Naive thymus-derived CD4-positive, alpha-beta T cell (primary cell): Measurements from ENCODE around the gene KLK3. TPM values are rescaled to one million over a fixed set of nuclear protein-coding genes. Genes with fewer than 3 reads are reported as not detected.

Experiments used
- ATAC-seq: fragments of 150-1000 bp; cut with Tn5 transposase; 2 replicates; pipeline ENCODE4 v1.10.0; 2021; ENCODE audit warnings: mild to moderate bottlenecking, moderate library complexity
- CTCF ChIA-PET: fragments of 350-600 bp; sonication (Branson Sonifier 250); formaldehyde crosslinking; loops from one replicate; lab custom pipeline; 2021; ENCODE audit warnings: antibody characterized with exemption; lab: Charles Lee
- POLR2A ChIA-PET: fragments of 350-600 bp; sonication (Branson Sonifier 250); formaldehyde crosslinking; loops from one replicate; lab custom pipeline; 2021; ENCODE audit warnings: antibody characterized with exemption, inconsistent platforms; lab: Charles Lee
- DNase-seq, 9 donors: peaks; one replicate each; pipeline versions ENCODE4 v3.0.0 to v3.0.0-alpha.2; 2020 to 2022; ENCODE audit warnings: mixed read lengths in 1 of 9
- H3K27ac ChIP-seq: one replicate; pipeline ENCODE4 v1.7.0; 2013; ENCODE audit warnings: mild to moderate bottlenecking, low read depth, low read length, moderate library complexity
- H3K27me3 ChIP-seq, 2 donors: one replicate each; pipeline ENCODE4 v1.7.0; 2013; ENCODE audit warnings: low read length in 2 of 2, mild to moderate bottlenecking in 2 of 2, moderate library complexity in 2 of 2; ENCODE audit not compliant: control insufficient read depth in 2 of 2, insufficient read depth in 2 of 2
- H3K36me3 ChIP-seq, 3 experiments: 1 replicate in 2 of 3; 2 replicates in 1 of 3; pipeline ENCODE4 v1.7.0; 2013; ENCODE audit warnings: low read length in 3 of 3, mild to moderate bottlenecking in 3 of 3, moderate library complexity in 1 of 3; ENCODE audit not compliant: insufficient read depth in 3 of 3, control insufficient read depth in 2 of 3
- H3K4me1 ChIP-seq, 2 donors: one replicate each; pipeline ENCODE4 v1.7.0; 2013; ENCODE audit warnings: low read length in 2 of 2, mild to moderate bottlenecking in 2 of 2, moderate library complexity in 1 of 2; ENCODE audit not compliant: control insufficient read depth in 2 of 2, insufficient read depth in 2 of 2
- H3K4me3 ChIP-seq: 2 replicates; pipeline ENCODE4 v1.7.0; 2013; ENCODE audit warnings: mild to moderate bottlenecking, low read length
- H3K9me3 ChIP-seq, 3 experiments: 1 replicate in 2 of 3; 2 replicates in 1 of 3; pipeline ENCODE4 v1.7.0; 2013; ENCODE audit warnings: low read length in 3 of 3; ENCODE audit not compliant: control insufficient read depth in 2 of 3
- H3K27ac Mint-ChIP-seq, 9 donors: one replicate each; pipeline ENCODE4 v1.8.0; 2020 to 2022; ENCODE audit warnings: mixed read lengths in 9 of 9, mild to moderate bottlenecking in 8 of 9, moderate library complexity in 5 of 9, inconsistent platforms in 2 of 9
- H3K27me3 Mint-ChIP-seq, 5 donors: one replicate each; pipeline ENCODE4 v1.8.0; 2021 to 2022; ENCODE audit warnings: mixed read lengths in 5 of 5, mild to moderate bottlenecking in 1 of 5
- H3K36me3 Mint-ChIP-seq, 5 donors: one replicate each; pipeline ENCODE4 v1.8.0; 2020 to 2022; ENCODE audit warnings: mixed read lengths in 5 of 5, mild to moderate bottlenecking in 3 of 5, inconsistent platforms in 1 of 5
- H3K4me1 Mint-ChIP-seq, 7 donors: one replicate each; pipeline ENCODE4 v1.8.0; 2020 to 2022; ENCODE audit warnings: mixed read lengths in 7 of 7, mild to moderate bottlenecking in 3 of 7, inconsistent platforms in 1 of 7
- H3K4me3 Mint-ChIP-seq, 10 donors: one replicate each; pipeline ENCODE4 v1.8.0; 2020 to 2022; ENCODE audit warnings: mild to moderate bottlenecking in 10 of 10, mixed read lengths in 10 of 10, moderate library complexity in 6 of 10, inconsistent platforms in 2 of 10
- H3K9me3 Mint-ChIP-seq, 11 donors: one replicate each; pipeline ENCODE4 v1.8.0; 2020 to 2022; ENCODE audit warnings: mixed read lengths in 11 of 11, mild to moderate bottlenecking in 4 of 11, inconsistent platforms in 1 of 11, moderate library complexity in 1 of 11
- intact Hi-C, 2 donors: fragments of 100-400 bp; cut with micrococcal nuclease; formaldehyde crosslinking; loops; one replicate each; pipeline ENCODE4 v1.15.1; 2023
- polyA plus RNA-seq, 2 donors: library from polyadenylated mRNA; unstranded; fragments of 300-500 nt; fragmentation: Illumina TruSeq; gene quantifications; one replicate each; pipeline ENCODE4 v1.2.3, GENCODE V29; 2021
- total RNA-seq, 6 experiments: library from RNA in 5 of 6; stranded (reverse) in 5 of 6; gene quantifications; 1 replicate in 5 of 6; 2 replicates in 1 of 6; pipeline ENCODE4 v1.2.3 and lab custom pipeline; 2021 to 2026

KLK3 gene
- total and polyA plus RNA-seq, 7 experiments from 2014 or later = not detected

- intact Hi-C loops = no loop called here
- ATAC-seq (no peak), DNase-seq (no peak)
- Mint-ChIP-seq H3K4me1 (peaks cover 0 to 7% (median 0%) of the 10 kb centered on the region in 7 donors), H3K36me3 (peaks cover 0 to 9% (median 3%) of the 10 kb centered on the region in 5 donors), H3K9me3 (peaks cover 2 to 55% (median 26%) of the 10 kb centered on the region in 11 donors), H3K4me3 (no peak overlapping the region), H3K27ac (no peak overlapping the region), H3K27me3 (peaks cover 17 to 46% (median 21%) of the 10 kb centered on the region in 5 donors)
- peaks cover 0 to 23% (median 0%) of the 10 kb centered on the region in 3 experiments for H3K9me3 ChIP-seq
- H3K36me3 ChIP-seq = no peaks in the 10 kb centered on the region
- H3K4me3 ChIP-seq = no peak overlapping the region
- CTCF ChIA-PET = no interaction called here
- peaks cover 0 to 2% of the 10 kb centered on the region in 2 donors for H3K27me3 ChIP-seq
- H3K4me1 ChIP-seq = no peaks in the 10 kb centered on the region
- POLR2A ChIA-PET = no interaction called here
- no peak overlapping the region for H3K27ac ChIP-seq
These were observed 12.6 kb upstream of the KLK3 start for GRCh38 chr19:50842130-50842529.

GRCh38 chr19:50843205-50843604 lies 11.5 kb upstream of the KLK3 start:
- no peak overlapping the region for H3K27ac ChIP-seq
- Mint-ChIP-seq H3K27ac (no peak overlapping the region), H3K27me3 (peaks cover 12 to 41% (median 18%) of the 10 kb centered on the region in 5 donors), H3K9me3 (peaks cover 2 to 55% (median 25%) of the 10 kb centered on the region in 11 donors), H3K36me3 (peaks cover 0 to 9% (median 3%) of the 10 kb centered on the region in 5 donors), H3K4me3 (no peak overlapping the region), H3K4me1 (peaks cover 0 to 2% (median 0%) of the 10 kb centered on the region in 7 donors)
- DNase-seq (no peak), ATAC-seq (no peak)
- no peaks in the 10 kb centered on the region for H3K27me3 ChIP-seq
- ChIA-PET POLR2A (no interaction called here), CTCF (interaction anchor here (0.6 kb wide), 1 partner anchor 425 kb away, joined by 3 read pairs; no protein-coding TSS in a partner anchor)
- no peaks in the 10 kb centered on the region for H3K4me1 ChIP-seq
- no peak overlapping the region for H3K4me3 ChIP-seq
- H3K36me3 ChIP-seq = no peaks in the 10 kb centered on the region
- H3K9me3 ChIP-seq = peaks cover 0 to 23% (median 0%) of the 10 kb centered on the region in 3 experiments
- intact Hi-C loops = no loop called here

GRCh38 chr19:50843701-50844221 lies 11.0 kb upstream of the KLK3 start:
- Histone ChIP-seq H3K27me3 (no peaks in the 10 kb centered on the region), H3K4me3 (no peak overlapping the region), H3K27ac (no peak overlapping the region), H3K4me1 (no peaks in the 10 kb centered on the region), H3K9me3 (peaks cover 0 to 23% (median 0%) of the 10 kb centered on the region in 3 experiments), H3K36me3 (no peaks in the 10 kb centered on the region)
- ChIA-PET POLR2A (no interaction called here), CTCF (no interaction called here)
- H3K9me3 Mint-ChIP-seq = peaks cover 2 to 55% (median 25%) of the 10 kb centered on the region in 11 donors
- no peak overlapping the region for H3K27ac Mint-ChIP-seq
- H3K4me1 Mint-ChIP-seq = no peaks in the 10 kb centered on the region
- no peak for DNase-seq
- H3K36me3 Mint-ChIP-seq = peaks cover 0 to 9% (median 3%) of the 10 kb centered on the region in 5 donors
- intact Hi-C loops = no loop called here
- no peak for ATAC-seq
- H3K4me3 Mint-ChIP-seq = no peak overlapping the region
- peaks cover 11 to 44% (median 23%) of the 10 kb centered on the region in 5 donors for H3K27me3 Mint-ChIP-seq

DNA sequence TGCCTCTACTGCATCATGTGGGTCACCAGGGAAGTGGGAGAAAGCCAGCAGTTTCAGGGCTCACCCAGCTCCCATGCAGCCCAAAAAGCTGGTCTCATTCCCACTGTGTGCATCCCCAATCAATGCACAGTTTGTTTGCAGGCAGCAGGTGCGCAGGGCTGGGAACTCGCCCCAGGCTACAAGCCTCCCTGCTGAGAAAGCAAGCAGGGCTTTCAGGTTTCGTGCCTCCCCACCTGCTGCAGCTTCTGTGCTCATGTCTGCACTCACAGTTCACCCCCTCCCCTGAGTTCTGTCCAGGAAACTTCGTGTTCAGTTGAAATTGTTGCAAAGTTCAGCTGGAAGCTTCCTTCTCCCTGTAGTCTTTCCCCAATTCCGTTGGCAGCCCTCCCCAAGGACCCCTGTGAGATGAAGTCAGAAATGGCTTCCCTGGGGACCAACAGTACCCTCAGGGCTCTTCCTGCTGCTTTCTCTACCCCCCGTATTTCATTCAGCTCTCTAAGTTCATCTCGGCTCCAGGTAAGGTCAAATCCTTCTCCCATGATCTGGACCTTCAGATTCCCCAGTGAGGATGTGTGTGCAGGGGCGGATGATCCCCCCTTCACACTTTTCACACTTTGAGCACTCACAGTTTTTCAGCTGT lies 10.3 kb upstream of the KLK3 start:
- peak overlapping the region in 1 of 9 donors; percentile 20 for H3K27ac Mint-ChIP-seq
- Histone ChIP-seq H3K27me3 (no peaks in the 10 kb centered on the region), H3K36me3 (no peaks in the 10 kb centered on the region), H3K9me3 (peaks cover 0 to 23% (median 0%) of the 10 kb centered on the region in 3 experiments), H3K4me1 (no peaks in the 10 kb centered on the region), H3K4me3 (no peak overlapping the region), H3K27ac (no peak overlapping the region)
- H3K4me1 Mint-ChIP-seq = no peaks in the 10 kb centered on the region
- CTCF ChIA-PET = no interaction called here
- intact Hi-C loops = no loop called here
- peaks cover 2 to 55% (median 25%) of the 10 kb centered on the region in 11 donors for H3K9me3 Mint-ChIP-seq
- DNase-seq (no peak), ATAC-seq (no peak)
- no peak overlapping the region for H3K4me3 Mint-ChIP-seq
- H3K36me3 Mint-ChIP-seq = peaks cover 0 to 9% (median 3%) of the 10 kb centered on the region in 5 donors
- peaks cover 12 to 48% (median 27%) of the 10 kb centered on the region in 5 donors for H3K27me3 Mint-ChIP-seq
- POLR2A ChIA-PET = no interaction called here

GRCh38 chr19:50850738-50851137 lies 4.0 kb upstream of the KLK3 start:
- H3K36me3 Mint-ChIP-seq = peaks cover 0 to 10% (median 0%) of the 10 kb centered on the region in 5 donors
- H3K27me3 Mint-ChIP-seq = peaks cover 14 to 54% (median 37%) of the 10 kb centered on the region in 5 donors
- Histone ChIP-seq H3K9me3 (no peaks in the 10 kb centered on the region), H3K4me1 (no peaks in the 10 kb centered on the region), H3K4me3 (no peak overlapping the region), H3K27ac (no peak overlapping the region), H3K36me3 (no peaks in the 10 kb centered on the region), H3K27me3 (no peaks in the 10 kb centered on the region)
- ATAC-seq (no peak), DNase-seq (no peak)
- no peak overlapping the region for H3K27ac Mint-ChIP-seq
- H3K9me3 Mint-ChIP-seq = peaks cover 0 to 5% (median 0%) of the 10 kb centered on the region in 11 donors
- intact Hi-C loops = no loop called here
- no peak overlapping the region for H3K4me3 Mint-ChIP-seq
- ChIA-PET POLR2A (no interaction called here), CTCF (no interaction called here)
- H3K4me1 Mint-ChIP-seq = no peaks in the 10 kb centered on the region

DNA sequence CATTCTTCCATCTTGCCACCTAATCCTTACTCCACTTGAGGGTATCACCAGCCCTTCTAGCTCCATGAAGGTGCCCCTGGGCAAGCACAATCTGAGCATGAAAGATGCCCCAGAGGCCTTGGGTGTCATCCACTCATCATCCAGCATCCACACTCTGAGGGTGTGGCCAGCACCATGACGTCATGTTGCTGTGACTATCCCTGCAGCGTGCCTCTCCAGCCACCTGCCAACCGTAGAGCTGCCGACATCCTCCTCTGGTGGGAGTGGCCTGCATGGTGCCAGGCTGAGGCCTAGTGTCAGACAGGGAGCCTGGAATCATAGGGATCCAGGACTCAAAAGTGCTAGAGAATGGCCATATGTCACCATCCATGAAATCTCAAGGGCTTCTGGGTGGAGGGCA lies 3.1 kb upstream of the KLK3 start:
- H3K27me3 Mint-ChIP-seq = peaks cover 14 to 63% (median 46%) of the 10 kb centered on the region in 5 donors
- ATAC-seq = no peak

More for the DNA sequence above, 3.1 kb upstream of the KLK3 start:
- CTCF ChIA-PET = no interaction called here
- DNase-seq = no peak
- H3K9me3 ChIP-seq = no peaks in the 10 kb centered on the region
- H3K4me1 Mint-ChIP-seq = no peaks in the 10 kb centered on the region
- H3K27ac ChIP-seq = no peak overlapping the region
- intact Hi-C loops = no loop called here
- no peak overlapping the region for H3K4me3 Mint-ChIP-seq
- H3K4me3 ChIP-seq = no peak overlapping the region
- POLR2A ChIA-PET = no interaction called here
- H3K4me1 ChIP-seq = no peaks in the 10 kb centered on the region
- peaks cover 0 to 5% (median 0%) of the 10 kb centered on the region in 11 donors for H3K9me3 Mint-ChIP-seq
- H3K27ac Mint-ChIP-seq = no peak overlapping the region
- no peaks in the 10 kb centered on the region for H3K36me3 ChIP-seq
- no peaks in the 10 kb centered on the region for H3K27me3 ChIP-seq
- peaks cover 0 to 10% (median 0%) of the 10 kb centered on the region in 5 donors for H3K36me3 Mint-ChIP-seq
